SK-N-SH (cell line): ENCODE data around the gene TMEM107.

ENCODE experiments used
- NRF1 ChIP-seq: IDR thresholded peaks from 2 replicates; pipeline ENCODE4 v1.6.1; 2012; ENCODE audit warnings: low read depth, mild to moderate bottlenecking, low read length
- TCF12 ChIP-seq: IDR thresholded peaks from 2 replicates; pipeline ENCODE4 v1.4.0; 2012
- TEAD4 ChIP-seq: IDR thresholded peaks from 2 replicates; pipeline ENCODE4 v1.4.0; 2012; ENCODE audit warnings: mild to moderate bottlenecking, borderline replicate concordance; ENCODE audit not compliant: insufficient read depth

DNA sequence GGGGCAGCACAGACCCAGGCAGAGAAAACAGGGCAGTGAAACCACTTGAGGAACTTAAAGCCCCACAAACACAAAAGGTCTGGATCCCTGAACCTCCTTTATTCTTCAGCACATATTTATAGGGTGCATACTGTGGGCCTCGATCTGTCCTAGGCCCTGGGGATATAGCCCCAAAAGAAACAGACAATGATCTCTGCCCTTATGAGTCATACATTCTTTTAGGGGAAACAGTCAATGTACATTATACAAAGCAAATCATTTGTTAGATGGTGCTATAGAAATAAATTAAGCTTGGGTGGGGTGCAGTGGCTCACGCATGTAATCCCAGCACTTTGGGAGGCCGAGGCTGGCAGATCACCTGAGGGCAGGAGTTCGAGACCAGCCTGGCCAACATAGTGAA, 42.2 kb downstream of the TMEM107 start:
- TF ChIP-seq TCF12 (no peak), NRF1 (no peak), TEAD4 (no peak)
